Measurements from ENCODE around the gene FIBP.

FIBP gene

GRCh38 chr11:65912845-65913244, 24.6 kb upstream of the FIBP start:
- DNase-seq: no peak

GRCh38 chr11:65911682-65912568, 23.7 kb upstream of the FIBP start:
- no peak for DNase-seq

- no peak for DNase-seq
Measured at GRCh38 chr11:65907878-65908277, 19.6 kb upstream of the FIBP start.

GRCh38 chr11:65906602-65907001, 18.3 kb upstream of the FIBP start:
- DNase-seq: no peak

- no peak for DNase-seq
Measured at GRCh38 chr11:65903715-65904114, 15.4 kb upstream of the FIBP start.

- DNase-seq: no peak
Measured at GRCh38 chr11:65903068-65903481, 14.8 kb upstream of the FIBP start.

- DNase-seq: no peak
Measured at GRCh38 chr11:65900899-65901180, 12.6 kb upstream of the FIBP start.

GRCh38 chr11:65900125-65900898, 12.0 kb upstream of the FIBP start, which contains the start of gene FOSL1:
Gene FOSL1 (minus strand): TSS chr11:65900388. CDS start chr11:65900339, 49 bp downstream.
- peak; percentile 97 for DNase-seq

- peak; percentile 58 for DNase-seq
Measured at GRCh38 chr11:65899356-65900124, 11.3 kb upstream of the FIBP start.

- DNase-seq: no peak
Measured at GRCh38 chr11:65898656-65899355, 10.5 kb upstream of the FIBP start.

GRCh38 chr11:65897020-65897471, 8.8 kb upstream of the FIBP start:
- DNase-seq: no peak

- DNase-seq: no peak
Measured at GRCh38 chr11:65896034-65896999, 8.0 kb upstream of the FIBP start.

- DNase-seq: no peak
Measured at GRCh38 chr11:65895482-65895981, 7.3 kb upstream of the FIBP start.

GRCh38 chr11:65894034-65894591, 5.8 kb upstream of the FIBP start:
- DNase-seq: peak; percentile 58

GRCh38 chr11:65892661-65893317, 4.5 kb upstream of the FIBP start:
- DNase-seq: no peak

- DNase-seq: peak; percentile 45
Measured at GRCh38 chr11:65892137-65892540, 3.9 kb upstream of the FIBP start.

- peak; percentile 44 for DNase-seq
Measured at GRCh38 chr11:65891219-65892136, 3.2 kb upstream of the FIBP start.

GRCh38 chr11:65890324-65891218, 2.3 kb upstream of the FIBP start, which contains the start of gene CCDC85B:
Gene CCDC85B (plus strand): TSS chr11:65890673. CDS start chr11:65890784, 111 bp downstream.
- peak; percentile 98 for DNase-seq
